Measurements from ENCODE around the gene CACNG6.
"Not testable (repeated sequence)": the region's sequence is repeated elsewhere in the genome, so short reads cannot be mapped to it uniquely, and the experiment has no call there.

The CACNG6 gene

GRCh38 chr19:54002495-54003315, 11.3 kb downstream of the CACNG6 start:
- DNase-seq: no peak

- DNase-seq: no peak
These were observed 18.0 kb downstream of the CACNG6 start for GRCh38 chr19:54009440-54009839.

GRCh38 chr19:54010474-54010873, 19.0 kb downstream of the CACNG6 start:
- DNase-seq: no peak

- DNase-seq: no peak
These were observed 20.2 kb downstream of the CACNG6 start for GRCh38 chr19:54011507-54012211.

- no peak for DNase-seq
These were observed 22.4 kb downstream of the CACNG6 start for GRCh38 chr19:54013866-54014265.

GRCh38 chr19:54014920-54015560, 23.6 kb downstream of the CACNG6 start:
- DNase-seq: no peak

- peak; percentile 41 for DNase-seq
These were observed 25.8 kb downstream of the CACNG6 start for GRCh38 chr19:54017261-54017660.

GRCh38 chr19:54021363-54021762, 29.9 kb downstream of the CACNG6 start:
- DNase-seq: no peak

- DNase-seq: no peak
These were observed 30.5 kb downstream of the CACNG6 start for GRCh38 chr19:54021932-54022331.

- no peak for DNase-seq
These were observed 31.8 kb downstream of the CACNG6 start for GRCh38 chr19:54023191-54023590.

- no peak for DNase-seq
These were observed 33.2 kb downstream of the CACNG6 start for GRCh38 chr19:54024660-54025059.

- no peak for DNase-seq
These were observed 35.2 kb downstream of the CACNG6 start for GRCh38 chr19:54026656-54027055.

- no peak for DNase-seq
These were observed 37.9 kb downstream of the CACNG6 start for GRCh38 chr19:54029301-54029700.

- peak; percentile 41 for DNase-seq
These were observed 38.6 kb downstream of the CACNG6 start for GRCh38 chr19:54029930-54030490.

- no peak for DNase-seq
These were observed 39.6 kb downstream of the CACNG6 start for GRCh38 chr19:54030895-54031586.

- peak; percentile 89 for DNase-seq
These were observed 44.1 kb downstream of the CACNG6 start for GRCh38 chr19:54035215-54036178.

- DNase-seq: not testable (repeated sequence)
These were observed 45.1 kb downstream of the CACNG6 start for GRCh38 chr19:54036542-54036941.

- no peak for DNase-seq
These were observed 48.6 kb downstream of the CACNG6 start for GRCh38 chr19:54040003-54040402.

- DNase-seq: no peak
These were observed 50.7 kb downstream of the CACNG6 start for GRCh38 chr19:54041969-54042606.

GRCh38 chr19:54042989-54043388, 51.6 kb downstream of the CACNG6 start:
- DNase-seq: no peak

GRCh38 chr19:54045771-54046170, 54.3 kb downstream of the CACNG6 start:
- no peak for DNase-seq
